HCT116 (cell line): ENCODE data around the gene ENSA. TPM values are rescaled to one million over a fixed set of nuclear protein-coding genes. Genes with fewer than 3 reads are reported as not detected.

ENCODE experiments used
- ATAC-seq: fragments of 200-7000 bp; cut with Tn5 transposase; 2 replicates; pipeline ENCODE4 v1.9.1; 2020; ENCODE audit warnings: mild to moderate bottlenecking, moderate library complexity
- BruUV-seq: library from RNA; stranded (reverse); fragments of 400-500 nt; replicated peaks from 2 replicates; lab custom pipeline; 2021; lab: Mats Ljungman, UMichigan
- CTCF ChIA-PET: fragments of 300-600 bp; sonication (Branson Sonifier 250); formaldehyde crosslinking; loops from one replicate; lab custom pipeline; 2021; ENCODE audit warnings: antibody characterized with exemption; lab: Charles Lee
- POLR2A ChIA-PET: fragments of 300-600, 350-600 bp; sonication (Branson Sonifier 250); formaldehyde crosslinking; loops from one replicate; lab custom pipeline; 2021; ENCODE audit warnings: antibody characterized with exemption; lab: Charles Lee
- RAD21 ChIA-PET, 2 experiments: fragments of 300-600 bp; sonication (Branson Sonifier 250); formaldehyde crosslinking; loops; one replicate each; lab custom pipeline; 2023; ENCODE audit warnings: low total read pairs in 2 of 2; ENCODE audit not compliant: uncharacterized antibody in 2 of 2, unreplicated experiment in 2 of 2, low non-redundant PET in 1 of 2; lab: Charles Lee
- DNase-seq: peaks from one replicate; pipeline ENCODE4 v3.0.0-alpha.2; 2010; ENCODE audit warnings: low read depth, low spot score
- H2AFZ ChIP-seq: fragments of 200-600 bp; shearing (Covaris generic), sonication (generic); 2 replicates; pipeline ENCODE4 v1.6.1; 2017; ENCODE audit warnings: low read depth, mixed run types, mixed read lengths, antibody characterized with exemption, low read length; ENCODE audit not compliant: poor library complexity, severe bottlenecking
- H3K27ac ChIP-seq: 2 replicates; pipeline ENCODE4 v1.5.1; 2012; ENCODE audit warnings: low read depth, low read length
- H3K27me3 ChIP-seq: fragments of 200-600 bp; sonication (generic); 2 replicates; pipeline ENCODE4 v1.6.1; 2016; ENCODE audit warnings: mixed run types, low read length, mixed read lengths; ENCODE audit not compliant: insufficient read depth
- H3K36me3 ChIP-seq, 2 experiments: fragments of 200-500 bp in 1 of 2; fragments of 200-600 bp in 1 of 2; sonication (Bioruptor generic) in 1 of 2; sonication (generic) in 1 of 2; 2 replicates each; pipeline versions ENCODE4 v1.5.1 to v1.6.1; 2014 to 2016; ENCODE audit warnings: low read length in 2 of 2, inconsistent platforms in 1 of 2, mixed read lengths in 1 of 2, mixed run types in 1 of 2; ENCODE audit not compliant: insufficient read depth in 2 of 2, control insufficient read depth in 1 of 2
- H3K4me1 ChIP-seq, 2 experiments: fragments of 200-600 bp in 1 of 2; sonication (generic) in 1 of 2; 2 replicates each; pipeline versions ENCODE4 v1.5.1 to v1.6.1; 2012 to 2017; ENCODE audit warnings: low read length in 2 of 2, inconsistent platforms in 1 of 2, mild to moderate bottlenecking in 1 of 2, mixed read lengths in 1 of 2, mixed run types in 1 of 2, moderate library complexity in 1 of 2; ENCODE audit not compliant: insufficient read depth in 2 of 2, control insufficient read depth in 1 of 2
- H3K4me2 ChIP-seq: fragments of 200-600 bp; sonication (generic); 2 replicates; pipeline ENCODE4 v1.6.1; 2017; ENCODE audit warnings: mixed run types, low read length, mixed read lengths
- H3K4me3 ChIP-seq, 2 experiments: fragments of 200-600 bp in 1 of 2; sonication (generic) in 1 of 2; replicated peaks in 1 of 2; 2 replicates each; pipeline ENCODE4 v1.5.1; 2011 to 2016; ENCODE audit warnings: low read length in 2 of 2, control low read depth in 1 of 2, low read depth in 1 of 2, mild to moderate bottlenecking in 1 of 2, mixed read lengths in 1 of 2, mixed run types in 1 of 2
- H3K79me2 ChIP-seq: fragments of 200-600 bp; sonication (generic); 2 replicates; pipeline ENCODE4 v1.6.1; 2017; ENCODE audit warnings: mild to moderate bottlenecking, mixed run types, low read length, moderate library complexity, mixed read lengths; ENCODE audit not compliant: insufficient read depth
- H3K9ac ChIP-seq: fragments of 200-600 bp; sonication (generic); 2 replicates; pipeline ENCODE4 v1.6.1; 2016; ENCODE audit warnings: low read length, mixed read lengths
- H3K9me2 ChIP-seq: fragments of 200-600 bp; sonication (generic), shearing (Covaris generic); 2 replicates; pipeline ENCODE4 v1.6.1; 2017; ENCODE audit warnings: mixed run types, mild to moderate bottlenecking, moderate library complexity; ENCODE audit not compliant: insufficient read depth
- H3K9me3 ChIP-seq, 2 experiments: fragments of 200-500 bp in 1 of 2; fragments of 200-600 bp in 1 of 2; sonication (Bioruptor generic) in 1 of 2; sonication (generic) in 1 of 2; 2 replicates each; pipeline ENCODE4 v1.6.1; 2014 to 2017; ENCODE audit warnings: low read length in 2 of 2, mixed read lengths in 2 of 2, inconsistent platforms in 1 of 2, low read depth in 1 of 2, mild to moderate bottlenecking in 1 of 2, mixed run types in 1 of 2, moderate library complexity in 1 of 2; ENCODE audit not compliant: control insufficient read depth in 1 of 2, insufficient read depth in 1 of 2
- H4K20me1 ChIP-seq: fragments of 200-600 bp; sonication (generic), shearing (Covaris generic); 2 replicates; pipeline ENCODE4 v1.6.1; 2017; ENCODE audit warnings: mixed run types, mild to moderate bottlenecking, moderate library complexity; ENCODE audit not compliant: insufficient read depth
- CEBPB ChIP-seq: IDR thresholded peaks from 2 replicates; pipeline ENCODE4 v1.6.1; 2012; ENCODE audit warnings: low read depth
- CTCF ChIP-seq, 3 experiments: fragments of 200-600 bp in 1 of 3; sonication (generic) in 1 of 3; IDR thresholded peaks in 2 of 3; conservative IDR thresholded peaks in 1 of 3; 2 replicates each; pipeline ENCODE4 v1.5.1; 2012 to 2017; ENCODE audit warnings: low read depth in 2 of 3, low read length in 2 of 3, antibody characterized with exemption in 1 of 3, borderline replicate concordance in 1 of 3, control low read depth in 1 of 3, mild to moderate bottlenecking in 1 of 3, mixed read lengths in 1 of 3, mixed run types in 1 of 3, moderate library complexity in 1 of 3; ENCODE audit not compliant: insufficient read depth in 1 of 3
- EZH2 ChIP-seq: fragments of 200-600 bp; sonication (generic); IDR thresholded peaks from 2 replicates; pipeline ENCODE4 v1.6.1; 2017; ENCODE audit warnings: antibody characterized with exemption, mixed run types
- EZH2phosphoT487 ChIP-seq: fragments of 200-600 bp; IDR thresholded peaks from 2 replicates; pipeline ENCODE4 v1.6.1; 2018; ENCODE audit warnings: antibody characterized with exemption, borderline replicate concordance
- FOSL1 ChIP-seq: IDR thresholded peaks from 2 replicates; pipeline ENCODE4 v1.6.1; 2012; ENCODE audit warnings: low read depth
- JUND ChIP-seq: IDR thresholded peaks from 2 replicates; pipeline ENCODE4 v1.6.1; 2012
- POLR2A ChIP-seq: IDR thresholded peaks from 2 replicates; pipeline ENCODE4 v1.7.0; 2011; ENCODE audit warnings: borderline replicate concordance; ENCODE audit not compliant: insufficient read depth, insufficient read length; ENCODE audit errors: extremely low read depth
- POLR2AphosphoS5 ChIP-seq: IDR thresholded peaks from 2 replicates; pipeline ENCODE4 v1.6.1; 2011; ENCODE audit warnings: mild to moderate bottlenecking, low read depth, low read length, moderate library complexity
- RAD21 ChIP-seq: IDR thresholded peaks from 2 replicates; pipeline ENCODE4 v1.6.1; 2012; ENCODE audit warnings: low read depth, mild to moderate bottlenecking
- REST ChIP-seq: IDR thresholded peaks from 2 replicates; pipeline ENCODE4 v1.6.1; 2012; ENCODE audit warnings: low read depth
- SIN3A ChIP-seq: IDR thresholded peaks from 2 replicates; pipeline ENCODE4 v1.6.1; 2012; ENCODE audit warnings: low read depth
- SP1 ChIP-seq: IDR thresholded peaks from 2 replicates; pipeline ENCODE4 v1.6.1; 2012; ENCODE audit warnings: low read depth
- TCF7L2 ChIP-seq: IDR thresholded peaks from 2 replicates; pipeline ENCODE4 v1.7.0; 2011; ENCODE audit warnings: borderline replicate concordance, inconsistent platforms; ENCODE audit not compliant: insufficient read depth, insufficient read length; ENCODE audit errors: extremely low read depth
- YY1 ChIP-seq: IDR thresholded peaks from 2 replicates; pipeline ENCODE4 v1.6.1; 2011; ENCODE audit warnings: low read length, low read depth, moderate library complexity, mild to moderate bottlenecking; ENCODE audit not compliant: insufficient replicate concordance; ENCODE audit errors: extremely low read depth
- ZFX ChIP-seq: fragments of 450-650 bp; IDR thresholded peaks from 2 replicates; pipeline ENCODE4 v1.6.1; 2017
- ZNF274 ChIP-seq: fragments of 200-500 bp; sonication (Bioruptor generic); IDR thresholded peaks from 2 replicates; pipeline ENCODE4 v1.6.1; 2014; ENCODE audit warnings: mild to moderate bottlenecking, low read depth, low read length, inconsistent platforms
- intact Hi-C: fragments of 100-400 bp; cut with micrococcal nuclease; formaldehyde crosslinking; loops from 2 replicates; pipeline ENCODE4 v1.10.0; 2022
- total RNA-seq: library from RNA; stranded (reverse); gene quantifications from one replicate; pipeline ENCODE4 v1.2.1, GENCODE V29; 2021; ENCODE audit not compliant: unreplicated experiment

ENSA gene
- total RNA-seq, 1 experiment from 2014 or later = 130 TPM

GRCh38 chr1:150612014-150612345, 17.4 kb downstream of the ENSA start:
- Histone ChIP-seq H3K4me2 (no peak overlapping the region), H3K9ac (no peak overlapping the region), H3K79me2 (no peaks in the 10 kb centered on the region; the same call in 1 of the 2 replicates), H3K27me3 (no peaks in the 10 kb centered on the region), H3K9me2 (no peaks in the 10 kb centered on the region), H3K4me1 (peaks cover 22 to 51% of the 10 kb centered on the region in 2 experiments), H2AFZ (no peak overlapping the region), H3K27ac (no peak overlapping the region), H3K9me3 (no peaks in the 10 kb centered on the region), H3K4me3 (no peak overlapping the region), H3K36me3 (peaks cover 3 to 9% of the 10 kb centered on the region in 2 experiments; a peak in 1 of 4 replicates)
- no TSS peak for BruUV-seq
- intact Hi-C loops = no loop called here
- no peak for ATAC-seq
- ChIA-PET POLR2A (no interaction called here), CTCF (no interaction called here), RAD21 (no interaction called here)
- TF ChIP-seq FOSL1 = no peak
- no peak for TF ChIP-seq SIN3A
- no peak for TF ChIP-seq POLR2A
- TF ChIP-seq POLR2AphosphoS5 = no peak
- TF ChIP-seq, all 23 proteins: peak for 0
- DNase-seq = no peak
- H4K20me1 ChIP-seq = no peaks in the 10 kb centered on the region

- no peaks in the 10 kb centered on the region for H4K20me1 ChIP-seq
- H3K4me3 ChIP-seq = no peak overlapping the region
- H3K27ac ChIP-seq = no peak overlapping the region
- ATAC-seq (no peak), DNase-seq (no peak)
- no peaks in the 10 kb centered on the region; the same call in 1 of the 2 replicates for H3K79me2 ChIP-seq
- H3K9me3 ChIP-seq = no peaks in the 10 kb centered on the region
- peaks cover 24 to 48% of the 10 kb centered on the region in 2 experiments for H3K4me1 ChIP-seq
- TF ChIP-seq ZFX = no peak
- TF ChIP-seq EZH2 = no peak
- no peak for TF ChIP-seq SP1
- no peak for TF ChIP-seq JUND
- no peak for TF ChIP-seq EZH2phosphoT487
- no peak for TF ChIP-seq CEBPB
- TF ChIP-seq RAD21 = no peak
- TF ChIP-seq TCF7L2 = no peak
- TF ChIP-seq POLR2AphosphoS5 = no peak
- TF ChIP-seq CTCF (IDR thresholded peaks at IDR 0.05 in 2 of 3, conservative IDR thresholded peaks at IDR 0.05 in 1 of 3; ENCODE audit: borderline replicate concordance in 1 of 3, insufficient read depth in 1 of 3, low read depth in 2 of 3, low read length in 2 of 3) = no peak
- no peak for TF ChIP-seq YY1
- TF ChIP-seq REST = no peak
- no peak for TF ChIP-seq ZNF274
- no peak for TF ChIP-seq FOSL1
- TF ChIP-seq POLR2A = no peak
- H3K9ac ChIP-seq = no peak overlapping the region
- no peak overlapping the region for H2AFZ ChIP-seq
- intact Hi-C loops = no loop called here
- no peak overlapping the region for H3K4me2 ChIP-seq
- H3K27me3 ChIP-seq = no peaks in the 10 kb centered on the region
- ChIA-PET RAD21 (no interaction called here), CTCF (no interaction called here), POLR2A (no interaction called here)
- H3K36me3 ChIP-seq = peaks cover 3 to 9% of the 10 kb centered on the region in 2 experiments; a peak in 1 of 4 replicates
- BruUV-seq = no TSS peak
- no peaks in the 10 kb centered on the region for H3K9me2 ChIP-seq
Observed at GRCh38 chr1:150610576-150610975, 18.8 kb downstream of the ENSA start.
